NCI-H345 treated with DMSO at 0.1 percent for 48 hours (cell line): ENCODE results near the gene TNFSF13B.
"Not testable (repeated sequence)": the region's sequence is repeated elsewhere in the genome, so short reads cannot be mapped to it uniquely, and the experiment has no call there.

Experiments
- DNase-seq: peaks from one replicate; lab custom pipeline; 2025; ENCODE audit not compliant: unreplicated experiment; lab: John Stamatoyannopoulos, UW

TNFSF13B gene

GRCh38 chr13:108278466-108278865 is 8.9 kb downstream of the TNFSF13B start:
- no peak for DNase-seq

DNA sequence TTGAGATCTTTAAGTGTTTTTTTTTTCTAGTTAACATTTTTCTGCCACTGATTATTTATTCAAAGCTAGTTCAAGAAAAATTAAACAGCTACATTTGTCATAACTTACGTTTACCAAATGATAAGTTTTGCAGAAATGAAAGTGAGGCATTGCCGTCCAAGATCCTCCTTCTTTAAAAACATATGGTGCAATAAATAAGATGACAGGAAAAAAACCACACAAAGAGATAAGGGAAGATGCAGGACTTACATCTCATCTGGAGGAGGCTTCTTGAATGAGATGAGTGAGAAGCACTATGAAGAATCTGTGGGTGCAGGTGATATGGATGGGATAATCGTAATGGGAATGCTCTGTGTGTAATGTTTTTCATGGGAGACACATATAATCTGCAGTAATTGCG is 12.4 kb downstream of the TNFSF13B start:
- DNase-seq, result no peak

DNA sequence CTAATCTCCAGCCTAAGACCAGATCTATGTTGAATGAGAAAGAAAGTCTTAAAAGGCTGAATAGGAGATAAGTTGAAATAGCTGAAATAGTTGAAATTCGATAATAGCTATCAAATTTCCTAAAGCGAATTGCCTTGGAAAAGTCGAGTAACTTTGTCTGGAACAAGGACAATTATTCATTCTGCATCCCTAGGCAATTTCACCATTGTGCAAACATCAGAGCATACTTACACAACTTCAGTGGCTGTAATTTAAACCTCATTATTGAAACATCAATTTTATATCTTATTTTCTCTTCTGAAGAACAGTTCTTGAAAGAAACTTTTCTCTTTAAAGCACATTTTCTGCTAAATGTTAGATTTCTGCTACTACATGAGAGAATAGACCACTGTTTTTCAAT is 13.6 kb downstream of the TNFSF13B start:
- no peak for DNase-seq

GRCh38 chr13:108288741-108289140 is 19.2 kb downstream of the TNFSF13B start:
- DNase-seq, result no peak

- no peak for DNase-seq
Observed at GRCh38 chr13:108289819-108290218, 20.3 kb downstream of the TNFSF13B start.

- DNase-seq, result no peak
Observed at GRCh38 chr13:108297114-108297513, 27.6 kb downstream of the TNFSF13B start.

DNA sequence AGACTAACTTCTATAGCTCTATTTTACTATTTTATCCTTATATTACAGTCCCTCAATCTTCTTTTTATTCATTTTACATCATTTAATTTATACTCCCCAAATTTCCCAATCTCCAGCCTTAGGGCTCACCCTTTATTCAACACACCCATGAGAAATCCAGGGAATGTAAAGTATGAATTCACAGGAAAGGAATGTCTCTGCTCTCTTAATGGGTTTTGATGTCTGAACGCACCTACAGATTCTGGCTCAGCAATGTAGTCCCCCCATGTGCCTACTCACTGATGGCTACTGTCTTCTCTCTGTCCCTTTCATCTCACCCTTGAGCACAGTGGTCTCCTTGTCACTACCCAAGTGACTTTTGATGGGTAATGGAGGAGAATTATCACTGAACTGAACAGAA is 32.8 kb downstream of the TNFSF13B start:
- DNase-seq, result no peak

- no peak for DNase-seq
Observed at GRCh38 chr13:108304170-108305016, 34.9 kb downstream of the TNFSF13B start.

- no peak for DNase-seq
Observed at GRCh38 chr13:108305655-108306054, 36.1 kb downstream of the TNFSF13B start.

DNA sequence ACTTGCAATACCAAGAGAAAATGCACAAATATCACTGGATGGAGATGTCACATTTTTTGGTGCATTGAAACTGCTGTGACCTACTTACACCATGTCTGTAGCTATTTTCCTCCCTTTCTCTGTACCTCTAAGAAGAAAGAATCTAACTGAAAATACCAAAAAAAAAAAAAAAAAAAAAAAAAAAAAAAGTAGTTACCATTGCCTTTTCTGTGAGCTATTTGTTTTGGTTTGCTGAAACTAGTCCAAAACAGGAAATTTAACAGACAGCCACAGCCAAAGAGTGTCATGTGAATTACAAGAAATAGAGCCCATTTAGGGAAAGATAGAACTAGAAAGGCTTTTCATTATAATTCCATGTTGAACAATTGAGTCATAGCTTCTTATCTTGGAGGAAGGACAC is 37.3 kb downstream of the TNFSF13B start:
- DNase-seq, result no peak

- not testable (repeated sequence) for DNase-seq
Observed at GRCh38 chr13:108311596-108311995, 42.1 kb downstream of the TNFSF13B start.

- no peak for DNase-seq
Observed at GRCh38 chr13:108313382-108313781, 43.9 kb downstream of the TNFSF13B start.

GRCh38 chr13:108315273-108315672 is 45.8 kb downstream of the TNFSF13B start:
- no peak for DNase-seq

- no peak for DNase-seq
Observed at GRCh38 chr13:108315991-108316390, 46.5 kb downstream of the TNFSF13B start.

DNA sequence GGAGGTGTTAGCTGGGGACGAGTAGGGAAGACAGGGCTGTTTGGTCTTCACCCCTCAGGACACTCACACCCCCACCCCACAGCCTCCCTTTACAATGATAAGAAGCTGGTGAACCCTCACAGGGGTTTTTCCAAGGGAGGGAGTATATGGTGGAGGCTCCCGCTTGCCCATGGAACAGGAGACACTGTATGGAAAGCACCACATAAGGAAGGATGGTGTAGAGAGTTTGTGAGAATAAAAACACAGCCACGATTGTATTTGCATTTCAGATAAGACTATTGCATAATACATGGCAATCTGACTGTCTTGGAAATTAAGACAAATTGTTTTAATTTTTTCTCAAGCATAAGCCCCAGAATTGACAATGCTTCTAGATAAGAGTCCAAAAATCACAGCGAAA is 46.9 kb downstream of the TNFSF13B start:
- no peak for DNase-seq

DNA sequence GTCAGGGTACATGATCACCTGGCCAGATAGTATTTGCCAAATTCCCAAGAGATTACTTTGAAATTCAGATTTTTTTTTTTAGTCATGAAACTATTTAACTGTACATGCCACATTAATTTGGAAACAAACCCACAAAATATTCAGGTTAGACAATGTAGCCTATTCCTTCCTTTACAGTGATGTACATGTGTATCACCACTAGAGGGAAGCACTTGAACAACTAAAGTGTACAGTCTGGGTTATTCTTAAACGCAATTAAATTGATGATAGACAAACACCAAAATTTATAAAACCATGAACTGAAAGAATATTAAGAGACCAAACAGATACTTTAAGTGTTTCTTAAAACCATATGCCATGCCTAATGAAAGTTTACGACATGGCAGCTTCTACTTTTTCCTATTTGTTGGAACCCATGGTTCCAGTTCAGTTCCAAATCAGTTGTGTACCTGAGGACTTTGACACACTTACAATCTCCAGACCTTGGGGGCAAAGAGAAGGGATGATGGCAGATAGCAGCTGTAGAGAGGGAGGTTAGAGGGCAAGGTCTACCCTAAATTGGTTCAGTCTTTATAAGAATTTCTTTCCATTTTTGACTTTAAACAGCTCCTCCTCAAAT is 52.8 kb downstream of the TNFSF13B start:
- DNase-seq, result peak; percentile 59

DNA sequence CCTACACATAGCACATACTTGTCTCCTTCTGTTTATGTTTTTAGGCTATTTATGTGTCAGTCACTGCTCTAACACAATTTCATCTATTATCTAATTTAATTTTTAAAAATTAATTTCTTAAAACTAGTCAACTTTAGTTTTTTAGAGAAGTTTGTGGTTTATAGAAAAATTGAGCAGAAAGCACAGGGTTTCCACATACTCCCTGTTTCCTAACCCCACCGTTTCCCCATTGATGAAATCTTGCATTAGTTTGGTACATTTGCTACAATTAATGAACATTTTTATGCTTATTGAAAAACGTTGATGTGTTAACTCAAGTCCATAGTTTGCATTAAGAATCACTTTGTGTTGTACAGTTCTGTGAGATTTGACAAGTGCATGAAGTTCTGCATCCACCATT is 53.5 kb downstream of the TNFSF13B start:
- no peak for DNase-seq

GRCh38 chr13:108325863-108326262 is 56.3 kb downstream of the TNFSF13B start:
- no peak for DNase-seq

DNA sequence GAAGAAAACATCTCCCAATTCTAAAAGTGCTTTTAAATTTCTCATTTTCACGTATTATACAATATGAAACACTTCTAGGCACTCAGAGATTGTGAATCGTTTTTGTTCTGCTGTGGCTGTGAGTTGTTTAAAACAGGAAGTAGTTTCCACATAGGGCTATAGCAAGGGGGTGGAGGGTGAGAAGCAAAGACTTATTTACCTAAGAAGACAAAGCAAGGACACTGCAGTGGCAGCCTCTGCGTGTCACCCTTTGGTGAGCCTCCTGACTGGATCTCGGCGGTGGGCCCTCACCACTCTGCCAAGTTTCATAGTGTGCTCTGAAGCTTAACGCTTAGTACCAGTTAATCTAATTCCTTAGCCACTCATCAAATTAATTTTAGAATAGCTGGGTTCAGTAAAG is 56.8 kb downstream of the TNFSF13B start:
- no peak for DNase-seq

DNA sequence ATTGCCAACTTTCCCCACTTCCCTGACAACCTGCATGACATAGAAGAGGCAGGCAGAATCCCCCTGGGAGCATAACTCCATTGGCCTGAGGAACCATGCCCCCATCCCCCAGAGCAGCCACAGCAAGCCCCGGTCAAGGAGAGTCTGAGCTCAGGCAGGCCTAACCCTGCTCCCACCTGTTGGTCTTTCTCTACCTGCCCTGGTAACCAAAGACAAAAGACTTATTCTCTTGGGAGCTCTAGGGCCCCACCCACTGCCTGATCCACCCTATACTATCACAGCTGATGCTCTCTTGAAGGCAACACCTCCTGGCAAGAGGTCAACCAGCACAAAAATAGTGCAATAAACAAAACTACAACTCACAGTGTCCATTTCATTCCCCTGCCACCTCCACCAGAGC is 59.3 kb downstream of the TNFSF13B start:
- DNase-seq, result no peak

- no peak for DNase-seq
Observed at GRCh38 chr13:108332791-108333190, 63.3 kb downstream of the TNFSF13B start.
